Ammon's horn (tissue), 1 donor: ENCODE measurements around the gene BCL6B.
"Not testable (repeated sequence)": the region's sequence is repeated elsewhere in the genome, so short reads cannot be mapped to it uniquely, and the experiment has no call there.

Experiments
- DNase-seq: peaks from one replicate; pipeline ENCODE4 v3.0.0-alpha.2; 2016; ENCODE audit warnings: low spot score

The BCL6B gene

GRCh38 chr17:7029096-7029495, 6.2 kb downstream of the BCL6B start:
- DNase-seq = no peak

GRCh38 chr17:7029659-7030058, 6.8 kb downstream of the BCL6B start:
- no peak for DNase-seq

GRCh38 chr17:7034955-7035590, 12.2 kb downstream of the BCL6B start:
- no peak for DNase-seq

GRCh38 chr17:7035591-7036368, 12.9 kb downstream of the BCL6B start, which contains the start of gene SLC16A13:
Gene SLC16A13 (plus strand): TSS chr17:7036015. CDS start chr17:7036383, 368 bp downstream.
- DNase-seq = peak; percentile 98

GRCh38 chr17:7038025-7038862, 15.4 kb downstream of the BCL6B start:
- DNase-seq = no peak

- DNase-seq = no peak
These were observed 17.0 kb downstream of the BCL6B start for GRCh38 chr17:7039832-7040231.

GRCh38 chr17:7041607-7042500, 19.0 kb downstream of the BCL6B start:
- DNase-seq = no peak

GRCh38 chr17:7042501-7043181, 19.8 kb downstream of the BCL6B start:
- DNase-seq = no peak

GRCh38 chr17:7043182-7043496, 20.3 kb downstream of the BCL6B start:
- no peak for DNase-seq

- no peak for DNase-seq
These were observed 20.8 kb downstream of the BCL6B start, which contains the start of gene SLC16A11 for GRCh38 chr17:7043497-7044198. Gene SLC16A11 (minus strand): TSS chr17:7044092. CDS start chr17:7043513, 579 bp downstream.

- DNase-seq = peak; percentile 82
These were observed 22.8 kb downstream of the BCL6B start for GRCh38 chr17:7045492-7046126.

- DNase-seq = no peak
These were observed 23.4 kb downstream of the BCL6B start for GRCh38 chr17:7046127-7046724.

- DNase-seq = not testable (repeated sequence)
These were observed 24.0 kb downstream of the BCL6B start for GRCh38 chr17:7046725-7047397.

- no peak for DNase-seq
These were observed 24.7 kb downstream of the BCL6B start for GRCh38 chr17:7047566-7047965.

GRCh38 chr17:7048968-7049367, 26.1 kb downstream of the BCL6B start:
- DNase-seq = no peak

GRCh38 chr17:7050583-7050982, 27.7 kb downstream of the BCL6B start:
- DNase-seq = not testable (repeated sequence)

- no peak for DNase-seq
These were observed 33.5 kb downstream of the BCL6B start for GRCh38 chr17:7056386-7056785.

- no peak for DNase-seq
These were observed 36.1 kb downstream of the BCL6B start for GRCh38 chr17:7058831-7059447.
